Thymus (tissue), 11 donors: ENCODE measurements around the gene SLC25A45. TPM values are rescaled to one million over a fixed set of nuclear protein-coding genes. Genes with fewer than 3 reads are reported as not detected.

Experiments used
- DNase-seq, 9 donors: peaks; one replicate each; pipeline ENCODE4 v3.0.0-alpha.2; 2013; ENCODE audit warnings: low spot score in 9 of 9, low read depth in 6 of 9, missing footprints in 1 of 9
- H3K27ac ChIP-seq, 2 donors: one replicate each; pipeline ENCODE4 v1.5.1; 2013; ENCODE audit warnings: control low read depth in 1 of 2, low read depth in 1 of 2, low read length in 1 of 2, mild to moderate bottlenecking in 1 of 2, moderate library complexity in 1 of 2
- H3K27me3 ChIP-seq, 2 donors: one replicate each; pipeline ENCODE4 v1.5.1; 2013; ENCODE audit warnings: low read length in 1 of 2; ENCODE audit not compliant: control insufficient read depth in 2 of 2, insufficient read depth in 1 of 2
- H3K36me3 ChIP-seq, 2 donors: one replicate each; pipeline ENCODE4 v1.5.1; 2013; ENCODE audit warnings: low read length in 1 of 2, mild to moderate bottlenecking in 1 of 2, moderate library complexity in 1 of 2; ENCODE audit not compliant: control insufficient read depth in 2 of 2, insufficient read depth in 2 of 2
- H3K4me1 ChIP-seq, 2 donors: one replicate each; pipeline ENCODE4 v1.5.1; 2013; ENCODE audit warnings: low read length in 2 of 2; ENCODE audit not compliant: control insufficient read depth in 2 of 2, insufficient read depth in 2 of 2
- H3K4me3 ChIP-seq, 2 donors: one replicate each; pipeline ENCODE4 v1.5.1; 2013; ENCODE audit warnings: low read length in 2 of 2, control low read depth in 1 of 2, mild to moderate bottlenecking in 1 of 2
- H3K9me3 ChIP-seq, 2 donors: one replicate each; pipeline ENCODE4 v1.5.1; 2013; ENCODE audit warnings: low read length in 1 of 2, mild to moderate bottlenecking in 1 of 2; ENCODE audit not compliant: control insufficient read depth in 2 of 2, insufficient read depth in 1 of 2
- WGBS: extraction: QIAGEN DNeasy Blood & Tissue Kit; methylation state at CpG from one replicate; pipeline ENCODE4 v1.1.7; 2013; 5-methylcytosine and 5-hydroxymethylcytosine counted together
- polyA plus RNA-seq: library from polyadenylated mRNA; stranded (reverse); fragments of 200-250 nt; gene quantifications from one replicate; pipeline ENCODE4 v1.2.3, GENCODE V29; 2013
- total RNA-seq: library from RNA; stranded (reverse); fragments of 120-200 nt; gene quantifications from one replicate; pipeline ENCODE4 v1.2.4, GENCODE V29; 2013
- donor health status: healthy.

The SLC25A45 gene
- total and polyA plus RNA-seq, 2 donors, result 8.1 to 35.3 TPM

- WGBS, result 26% methylated on average over 12 of the region's 12 CpGs
- Histone ChIP-seq H3K4me3 (peak overlapping the region; percentile 52 to 62), H3K36me3 (peaks cover 4 to 8% of the 10 kb centered on the region in 2 donors), H3K27ac (peak overlapping the region; percentile 99), H3K27me3 (no peaks in the 10 kb centered on the region), H3K4me1 (peaks cover 25 to 66% of the 10 kb centered on the region in 2 donors), H3K9me3 (no peaks in the 10 kb centered on the region)
- DNase-seq, result no peak
These were observed 440 bp upstream of the SLC25A45 start for GRCh38 chr11:65382804-65383368.

DNA sequence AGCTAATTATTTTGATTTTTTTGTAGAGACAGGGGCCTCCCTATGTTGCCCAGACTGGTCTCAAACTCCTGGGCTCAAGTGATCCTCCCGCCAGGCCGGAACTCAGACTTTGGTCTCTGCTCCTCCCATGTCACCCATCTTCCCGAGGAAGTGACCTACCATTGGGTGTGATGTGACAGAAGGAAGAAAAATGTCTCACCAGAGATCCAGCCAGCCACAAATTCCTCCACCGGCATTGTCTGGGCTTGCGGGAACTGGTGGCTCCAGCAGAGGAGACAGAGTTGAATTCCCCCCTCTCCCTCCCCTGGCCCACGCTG, 772 bp downstream of the SLC25A45 start:
- WGBS, result 6% methylated on average over 6 of the region's 6 CpGs
- peaks cover 19 to 55% of the 10 kb centered on the region in 2 donors for H3K4me1 ChIP-seq
- no peak for DNase-seq

DNA sequence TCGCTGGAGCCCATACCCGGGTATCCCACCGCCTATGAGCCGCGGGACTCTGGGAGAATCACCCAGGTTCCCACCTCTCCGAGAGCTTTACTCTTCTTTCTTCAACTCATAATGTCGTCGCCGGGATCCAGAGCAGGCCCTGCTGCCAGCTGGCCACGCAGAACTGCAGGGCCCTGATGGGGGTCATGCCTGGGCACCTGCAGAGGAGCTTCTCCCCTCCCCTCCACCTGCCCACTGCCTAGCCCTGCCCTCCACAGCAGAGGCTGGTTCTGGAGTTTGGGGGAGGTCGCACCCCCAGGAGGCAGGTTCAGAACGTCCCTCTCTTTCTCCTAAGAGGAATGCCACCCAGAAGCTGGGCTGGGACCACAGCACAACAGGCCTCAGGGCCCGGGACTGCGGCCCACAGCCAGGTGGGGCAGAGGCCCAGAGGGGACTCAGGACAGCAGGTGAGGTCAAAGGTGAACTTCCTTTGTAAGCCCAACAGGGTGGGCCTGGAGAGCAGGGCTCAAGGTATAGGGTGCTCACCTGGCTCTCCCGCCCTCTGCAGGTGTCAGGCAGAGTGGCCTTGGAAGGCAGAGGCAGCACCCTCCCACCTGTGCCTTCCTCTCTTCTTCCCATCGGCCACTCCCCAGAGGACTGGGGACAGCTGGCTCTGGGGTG, 1.9 kb downstream of the SLC25A45 start:
- H3K4me3 ChIP-seq, result no peak overlapping the region
- no peaks in the 10 kb centered on the region for H3K27me3 ChIP-seq
- no peak for DNase-seq
- 96% methylated on average over 16 of the region's 16 CpGs for WGBS
- peaks cover 4 to 8% of the 10 kb centered on the region in 2 donors for H3K36me3 ChIP-seq
- H3K9me3 ChIP-seq, result peaks cover 0 to 1% of the 10 kb centered on the region in 2 donors
- no peak overlapping the region for H3K27ac ChIP-seq
- peaks cover 16 to 48% of the 10 kb centered on the region in 2 donors for H3K4me1 ChIP-seq

More for the DNA sequence above, 772 bp downstream of the SLC25A45 start:
- peaks cover 4 to 8% of the 10 kb centered on the region in 2 donors for H3K36me3 ChIP-seq
- H3K27ac ChIP-seq, result peak overlapping the region; percentile 99
- H3K9me3 ChIP-seq, result no peaks in the 10 kb centered on the region
- H3K27me3 ChIP-seq, result no peaks in the 10 kb centered on the region
- peak overlapping the region; percentile 52 to 62 for H3K4me3 ChIP-seq

- Histone ChIP-seq H3K9me3 (peaks cover 0 to 1% of the 10 kb centered on the region in 2 donors), H3K36me3 (peaks cover 4 to 8% of the 10 kb centered on the region in 2 donors), H3K4me1 (peaks cover 16 to 40% of the 10 kb centered on the region in 2 donors), H3K27me3 (no peaks in the 10 kb centered on the region), H3K4me3 (no peak overlapping the region), H3K27ac (no peak overlapping the region)
- no peak for DNase-seq
- WGBS, result 96% methylated on average over 13 of the region's 13 CpGs
These were observed 2.6 kb downstream of the SLC25A45 start for GRCh38 chr11:65379698-65380459.

DNA sequence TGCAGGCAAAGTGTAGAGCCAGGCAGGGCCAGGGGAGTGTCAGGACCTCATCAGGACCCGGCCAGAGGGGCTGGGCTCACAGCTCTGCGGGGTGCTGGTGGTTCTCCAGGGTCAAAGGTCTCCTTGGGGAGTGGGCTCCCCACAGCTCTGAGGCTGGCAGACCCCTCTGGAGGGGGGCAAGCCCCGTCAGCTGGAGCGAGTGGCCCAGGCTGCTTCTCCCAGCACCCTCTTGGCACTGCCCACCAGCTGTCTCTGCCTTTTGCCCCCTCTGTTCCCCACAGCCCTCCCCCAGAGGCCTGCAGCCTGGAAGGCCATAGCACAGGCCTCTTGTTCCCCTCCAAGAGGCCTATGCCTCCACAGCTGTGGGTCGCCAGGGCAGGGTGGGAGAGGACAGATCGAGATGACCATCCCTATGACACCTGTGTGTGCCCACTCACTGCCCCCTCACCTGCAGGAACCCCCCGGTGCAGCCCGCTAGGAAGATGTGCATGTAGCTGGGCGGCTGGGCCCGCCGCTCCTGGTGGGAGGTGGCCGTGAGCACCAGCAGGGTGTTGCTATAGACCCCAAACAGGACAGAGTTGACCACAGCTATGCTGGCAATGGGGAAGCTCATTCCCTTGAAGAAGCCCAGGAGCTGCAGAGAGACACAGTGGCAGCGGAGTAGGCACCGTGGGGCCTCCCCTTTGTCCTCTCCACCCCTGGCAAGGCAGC, 3.4 kb downstream of the SLC25A45 start:
- DNase-seq, result no peak
- Histone ChIP-seq H3K4me1 (peaks cover 16 to 33% of the 10 kb centered on the region in 2 donors), H3K4me3 (no peak overlapping the region), H3K27me3 (no peaks in the 10 kb centered on the region), H3K27ac (no peak overlapping the region), H3K9me3 (peaks cover 0 to 1% of the 10 kb centered on the region in 2 donors), H3K36me3 (peaks cover 4 to 8% of the 10 kb centered on the region in 2 donors)
- WGBS, result 97% methylated on average over 14 of the region's 14 CpGs

- peak overlapping the region in 1 of 2 donors; percentile 16 for H3K27ac ChIP-seq
- peaks cover 0 to 1% of the 10 kb centered on the region in 2 donors for H3K9me3 ChIP-seq
- 61% methylated on average over 19 of the region's 19 CpGs for WGBS
- peaks cover 4 to 8% of the 10 kb centered on the region in 2 donors for H3K36me3 ChIP-seq
- H3K27me3 ChIP-seq, result no peaks in the 10 kb centered on the region
- H3K4me3 ChIP-seq, result no peak overlapping the region
- peaks cover 16 to 28% of the 10 kb centered on the region in 2 donors for H3K4me1 ChIP-seq
- DNase-seq, result no peak
These were observed 4.1 kb downstream of the SLC25A45 start for GRCh38 chr11:65378208-65378927.

GRCh38 chr11:65377777-65378176, 4.7 kb downstream of the SLC25A45 start:
- Histone ChIP-seq H3K27ac (peak overlapping the region in 1 of 2 donors; percentile 16), H3K27me3 (no peaks in the 10 kb centered on the region), H3K4me1 (peaks cover 13 to 22% of the 10 kb centered on the region in 2 donors), H3K9me3 (peaks cover 0 to 1% of the 10 kb centered on the region in 2 donors), H3K36me3 (peaks cover 4 to 8% of the 10 kb centered on the region in 2 donors), H3K4me3 (no peak overlapping the region)
- no peak for DNase-seq
- 97% methylated on average over 8 of the region's 8 CpGs for WGBS

- Histone ChIP-seq H3K27ac (no peak overlapping the region), H3K4me3 (no peak overlapping the region), H3K27me3 (no peaks in the 10 kb centered on the region), H3K36me3 (peaks cover 4 to 8% of the 10 kb centered on the region in 2 donors), H3K4me1 (peaks cover 7 to 14% of the 10 kb centered on the region in 2 donors), H3K9me3 (peaks cover 0 to 1% of the 10 kb centered on the region in 2 donors)
- 96% methylated on average over 8 of the region's 8 CpGs for WGBS
- DNase-seq, result no peak
These were observed 5.4 kb downstream of the SLC25A45 start for GRCh38 chr11:65377036-65377435.
